Measurements from ENCODE around the gene SCARB2. TPM values are rescaled to one million over a fixed set of nuclear protein-coding genes. Genes with fewer than 3 reads are reported as not detected.
A peak's percentile ranks its signal among the peaks of the same experiment; 100 is the strongest.

The SCARB2 gene
- total RNA-seq, 1 donor from 2014 or later = 173 TPM

- H3K27me3 ChIP-seq (ENCODE audit: control insufficient read depth, insufficient read depth, low read length) = no peaks in the 10 kb centered on the region
- H3K4me3 ChIP-seq (ENCODE audit: low read depth, low read length) = no peak overlapping the region
- peaks cover 2% of the 10 kb centered on the region for H3K36me3 ChIP-seq (ENCODE audit: control insufficient read depth, insufficient read depth, low read length)
- DNase-seq (ENCODE audit: low read depth) (no peak), FAIRE-seq (no peak)
- no peak for TF ChIP-seq CTCF (IDR thresholded peaks at IDR 0.05; ENCODE audit: insufficient read depth, low read length, severe bottlenecking)
Observed at GRCh38 chr4:76209881-76210280, 3.7 kb downstream of the SCARB2 start.

- H3K4me3 ChIP-seq (ENCODE audit: low read depth, low read length) = peak overlapping the region; percentile 5
- no peaks in the 10 kb centered on the region for H3K27me3 ChIP-seq (ENCODE audit: control insufficient read depth, insufficient read depth, low read length)
- TF ChIP-seq CTCF (IDR thresholded peaks at IDR 0.05; ENCODE audit: insufficient read depth, low read length, severe bottlenecking) = no peak
- DNase-seq (ENCODE audit: low read depth) (peak; percentile 91), FAIRE-seq (no peak)
- H3K36me3 ChIP-seq (ENCODE audit: control insufficient read depth, insufficient read depth, low read length) = peaks cover 2% of the 10 kb centered on the region
Observed at GRCh38 chr4:76208005-76208765, 5.4 kb downstream of the SCARB2 start.

DNA sequence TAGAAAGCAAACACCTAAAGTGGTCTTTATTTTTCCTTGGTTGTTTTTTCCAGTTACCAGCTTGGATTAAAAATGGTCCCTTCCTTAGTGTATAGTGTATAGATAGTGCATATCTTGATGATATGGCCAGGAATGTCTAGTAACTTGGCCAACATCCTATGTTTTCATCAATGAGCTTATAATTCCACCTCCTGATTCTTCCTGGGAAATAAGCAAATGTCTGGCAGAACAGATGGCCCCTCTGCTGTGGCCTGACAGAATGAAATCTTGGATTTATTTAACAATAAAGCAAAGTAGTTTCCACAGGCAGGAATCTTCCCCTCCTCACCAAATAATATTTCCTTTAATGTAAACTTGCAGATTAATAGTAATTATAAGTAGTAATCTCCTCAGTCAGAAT is 6.1 kb downstream of the SCARB2 start:
- FAIRE-seq = no peak

GRCh38 chr4:76206222-76206942 is 7.2 kb downstream of the SCARB2 start:
- FAIRE-seq (no peak), DNase-seq (ENCODE audit: low read depth) (no peak)
- Histone ChIP-seq H3K4me3 (ENCODE audit: low read depth, low read length) (no peak overlapping the region), H3K27me3 (ENCODE audit: control insufficient read depth, insufficient read depth, low read length) (no peaks in the 10 kb centered on the region), H3K36me3 (ENCODE audit: control insufficient read depth, insufficient read depth, low read length) (peaks cover 2% of the 10 kb centered on the region)
- TF ChIP-seq CTCF (IDR thresholded peaks at IDR 0.05; ENCODE audit: insufficient read depth, low read length, severe bottlenecking) = no peak

More for the DNA sequence above, 6.1 kb downstream of the SCARB2 start:
- DNase-seq (ENCODE audit: low read depth) = no peak
- no peaks in the 10 kb centered on the region for H3K27me3 ChIP-seq (ENCODE audit: control insufficient read depth, insufficient read depth, low read length)
- H3K4me3 ChIP-seq (ENCODE audit: low read depth, low read length) = no peak overlapping the region
- H3K36me3 ChIP-seq (ENCODE audit: control insufficient read depth, insufficient read depth, low read length) = peaks cover 2% of the 10 kb centered on the region
- TF ChIP-seq CTCF (IDR thresholded peaks at IDR 0.05; ENCODE audit: insufficient read depth, low read length, severe bottlenecking) = no peak

- no peak for FAIRE-seq
- Histone ChIP-seq H3K4me3 (ENCODE audit: low read depth, low read length) (no peak overlapping the region), H3K36me3 (ENCODE audit: control insufficient read depth, insufficient read depth, low read length) (peaks cover 2% of the 10 kb centered on the region), H3K27me3 (ENCODE audit: control insufficient read depth, insufficient read depth, low read length) (no peaks in the 10 kb centered on the region)
- no peak for DNase-seq (ENCODE audit: low read depth)
- no peak for TF ChIP-seq CTCF (IDR thresholded peaks at IDR 0.05; ENCODE audit: insufficient read depth, low read length, severe bottlenecking)
Observed at GRCh38 chr4:76205476-76205875, 8.1 kb downstream of the SCARB2 start.
